ENCODE data around the gene PTPN22.
"Not testable (repeated sequence)": the region's sequence is repeated elsewhere in the genome, so short reads cannot be mapped to it uniquely, and the experiment has no call there.

Gene PTPN22

DNA sequence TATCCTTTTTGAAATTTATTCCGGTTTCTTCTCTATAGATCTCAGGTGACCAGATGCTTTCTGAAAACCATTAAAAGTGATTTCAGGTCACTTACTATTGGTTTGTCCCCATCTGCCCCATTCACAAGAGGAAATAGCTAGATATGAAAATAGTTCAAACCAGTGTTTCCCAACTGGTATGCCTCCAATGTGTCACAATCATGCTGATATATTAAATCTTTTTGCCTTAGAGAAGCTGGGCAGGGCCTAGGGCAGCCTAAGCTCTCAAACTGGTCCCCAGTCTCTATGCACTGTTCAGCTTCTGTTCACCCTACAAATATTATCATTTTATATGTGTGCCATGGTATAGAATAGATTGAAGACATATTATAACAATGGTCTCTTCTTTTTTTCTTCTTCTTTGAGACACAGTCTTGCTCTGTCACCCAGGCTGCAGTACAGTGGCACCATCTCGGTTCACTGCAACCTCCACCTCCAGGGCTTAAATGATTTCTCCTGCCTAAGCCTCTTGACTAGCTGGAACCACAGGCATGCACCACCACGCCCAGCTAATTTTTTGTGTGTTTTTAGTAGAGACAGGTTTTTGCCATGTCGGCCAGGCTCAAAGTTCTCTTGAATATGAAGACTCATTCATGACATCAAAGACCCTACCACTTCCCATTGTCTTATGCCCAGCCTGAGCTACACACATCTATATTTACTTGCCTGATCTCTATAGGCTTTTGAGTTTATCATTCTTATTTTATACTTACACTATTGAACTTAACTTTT is 15.7 kb downstream of the PTPN22 start:
- DNase-seq (ENCODE audit: extremely low spot score, insufficient read length, low read depth) (no peak), FAIRE-seq (no peak)

DNA sequence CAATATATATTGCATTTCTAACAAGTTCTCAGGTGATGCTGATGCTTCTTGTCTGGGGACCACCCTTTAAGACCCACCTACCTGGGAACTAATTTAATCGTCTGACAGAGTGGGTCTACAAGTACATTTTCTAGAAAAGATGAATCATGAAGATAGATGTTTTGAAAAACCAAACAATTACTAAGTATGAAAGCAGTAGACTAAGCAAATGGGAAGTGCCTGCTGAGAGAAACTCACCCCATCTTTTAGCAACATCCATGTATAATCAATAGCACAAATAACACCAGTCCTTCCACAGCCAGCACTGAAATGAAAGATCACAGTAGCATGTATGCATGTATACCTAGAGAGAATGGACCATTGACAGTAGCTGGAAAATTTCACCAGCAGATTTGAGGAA is 17.3 kb downstream of the PTPN22 start:
- no peak for FAIRE-seq
- no peak for DNase-seq (ENCODE audit: extremely low spot score, insufficient read length, low read depth)

DNA sequence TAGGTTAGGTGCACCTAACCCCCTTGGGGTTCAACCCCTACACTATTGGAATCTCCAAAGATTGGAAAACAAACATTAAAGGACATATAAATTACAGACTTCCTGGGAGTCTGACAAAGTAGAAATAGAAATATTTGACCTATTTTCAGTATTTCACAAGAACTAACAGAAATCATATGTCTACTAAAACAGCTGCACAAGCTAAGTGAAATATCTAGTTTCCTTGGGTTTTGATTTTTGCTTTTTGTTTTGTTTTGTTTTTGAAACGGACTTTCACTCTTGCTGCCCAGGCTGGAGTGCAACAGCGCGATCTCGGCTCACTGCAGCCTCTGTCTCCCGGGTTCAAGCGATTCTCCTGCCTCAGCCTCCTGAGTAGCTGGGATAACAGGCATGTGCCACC is 18.8 kb downstream of the PTPN22 start:
- not testable (repeated sequence) for FAIRE-seq; DNase-seq (ENCODE audit: extremely low spot score, insufficient read length, low read depth)

DNA sequence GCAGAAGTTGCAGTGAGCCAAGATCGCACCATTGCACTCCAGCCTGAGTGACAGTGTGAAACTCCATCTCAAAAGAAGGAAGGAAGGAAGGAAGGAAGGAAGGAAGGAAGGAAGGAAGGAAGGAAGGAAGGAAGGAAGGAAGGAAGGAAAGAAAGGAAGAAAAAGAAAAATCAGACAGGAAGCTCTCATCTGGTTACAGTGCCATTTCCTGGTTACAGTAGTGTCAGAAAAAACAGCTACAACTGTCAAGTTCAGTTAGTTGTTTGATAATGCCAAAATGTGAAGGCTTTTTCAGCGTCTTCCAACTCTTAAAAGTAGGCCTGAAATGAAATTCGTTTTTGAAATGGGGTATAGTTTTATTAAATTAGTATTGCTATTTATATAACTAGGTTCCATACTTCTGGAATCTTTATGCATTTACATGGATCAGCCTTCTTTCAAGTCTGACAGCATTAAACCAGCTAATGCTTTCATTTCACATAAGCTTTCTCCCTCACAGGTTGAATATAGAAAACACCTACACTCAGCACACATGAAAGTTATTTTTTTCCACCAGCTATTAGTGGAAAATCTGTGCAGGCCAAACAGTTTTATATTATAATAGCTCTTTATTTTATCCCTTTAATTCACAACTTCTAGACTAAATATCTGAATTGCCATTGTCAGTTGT is 21.2 kb downstream of the PTPN22 start:
- FAIRE-seq = no peak
- DNase-seq (ENCODE audit: extremely low spot score, insufficient read length, low read depth) = no peak

DNA sequence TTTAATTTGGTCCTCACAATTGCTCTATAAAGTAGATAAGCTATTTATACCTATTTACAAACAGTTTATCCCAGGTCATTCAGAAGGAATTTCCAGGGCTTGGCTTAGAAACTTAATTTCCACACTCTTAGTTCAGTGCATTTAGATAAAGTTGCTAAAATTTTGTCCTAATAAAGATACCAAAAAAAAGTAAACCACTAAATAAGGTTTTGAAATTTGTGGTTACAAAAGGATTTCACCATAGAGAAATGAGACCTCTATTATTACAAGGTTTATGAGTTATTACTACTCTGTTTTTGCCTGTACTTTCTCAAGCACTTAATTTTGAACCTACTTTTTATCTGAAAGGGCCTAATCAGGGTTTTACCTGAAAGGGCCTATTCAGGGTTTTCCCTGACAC is 22.4 kb downstream of the PTPN22 start:
- DNase-seq (ENCODE audit: extremely low spot score, insufficient read length, low read depth) (no peak), FAIRE-seq (no peak)

DNA sequence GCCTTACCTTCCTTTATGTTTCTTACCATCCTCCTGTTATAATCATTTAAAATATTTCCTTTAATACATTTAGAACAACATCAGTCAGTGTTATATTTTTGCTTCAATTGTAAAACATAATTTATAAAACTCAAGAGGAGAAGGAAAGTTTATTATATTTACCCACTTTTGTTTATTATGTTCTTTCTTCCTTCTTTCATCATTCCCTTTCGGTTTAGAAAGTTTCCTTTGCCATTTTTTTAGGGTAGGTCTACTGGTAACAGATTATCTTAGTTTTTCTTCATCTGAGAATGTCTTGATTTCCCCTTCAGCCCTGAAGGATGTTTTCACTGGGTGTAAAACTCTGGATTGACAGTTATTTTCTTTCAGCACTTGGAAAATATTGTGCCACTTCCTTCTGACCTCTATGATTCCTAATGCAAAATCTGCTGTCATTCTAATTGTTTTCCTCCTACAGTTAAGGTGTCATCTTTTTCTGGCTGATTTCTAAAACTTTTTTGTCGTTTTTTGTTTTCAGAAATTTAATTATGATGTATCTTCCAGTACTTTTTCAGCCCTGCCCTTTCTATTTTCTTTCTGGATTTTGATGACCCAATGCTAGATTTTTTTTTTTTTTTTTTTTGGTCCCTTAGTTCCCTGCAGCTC is 25.0 kb downstream of the PTPN22 start:
- FAIRE-seq = no peak

DNA sequence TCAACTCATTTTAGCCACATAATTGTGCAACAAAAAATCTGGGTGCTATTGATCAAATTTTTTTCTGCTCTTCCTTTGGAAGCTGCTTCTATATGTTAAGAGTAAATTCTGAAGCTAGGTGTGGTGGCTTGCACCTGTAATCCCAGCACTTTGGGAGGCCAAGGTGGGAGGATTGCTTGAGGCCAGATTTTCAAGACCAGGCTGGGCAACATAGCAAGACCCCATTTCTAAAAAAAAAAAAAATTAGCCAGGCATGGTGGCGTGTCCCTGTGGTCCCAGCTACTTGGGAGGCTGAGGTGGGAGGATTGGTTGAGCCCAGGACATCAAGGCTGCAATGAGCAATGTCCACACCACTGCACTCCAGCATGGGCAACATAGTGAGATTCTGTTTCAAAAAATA is 35.0 kb downstream of the PTPN22 start:
- FAIRE-seq (no peak), DNase-seq (ENCODE audit: extremely low spot score, insufficient read length, low read depth) (no peak)

More for the DNA sequence above, 25.0 kb downstream of the PTPN22 start:
- DNase-seq (ENCODE audit: extremely low spot score, insufficient read length, low read depth) = no peak

DNA sequence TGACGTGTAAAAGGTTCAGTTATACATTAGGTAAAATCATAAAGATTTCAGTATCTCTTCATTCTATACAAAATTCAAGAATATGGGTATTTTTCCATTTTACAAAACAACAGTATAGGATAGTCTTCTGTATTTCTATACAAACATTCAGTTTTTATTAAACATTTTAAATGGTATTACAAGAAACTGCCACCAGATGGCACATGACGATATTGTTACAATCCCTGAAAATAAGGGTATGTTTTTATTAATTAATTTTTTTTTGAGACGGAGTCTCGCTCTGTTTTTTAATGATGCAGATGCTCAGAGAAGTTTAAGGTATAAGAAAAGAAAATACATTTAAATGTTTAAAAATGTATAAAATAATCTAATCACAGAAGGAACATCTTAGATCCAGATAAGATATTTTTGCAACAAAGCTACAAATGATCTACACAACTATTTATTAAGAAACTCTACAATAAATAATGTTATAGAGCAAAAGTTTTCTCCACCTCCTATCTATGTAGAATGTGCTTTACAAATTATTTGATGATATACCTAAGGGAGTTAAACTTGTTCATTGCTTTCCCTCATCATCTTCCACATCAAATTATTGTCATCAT is 35.7 kb downstream of the PTPN22 start:
- FAIRE-seq = peak; percentile 15
- DNase-seq (ENCODE audit: extremely low spot score, insufficient read length, low read depth) = peak; percentile 20

DNA sequence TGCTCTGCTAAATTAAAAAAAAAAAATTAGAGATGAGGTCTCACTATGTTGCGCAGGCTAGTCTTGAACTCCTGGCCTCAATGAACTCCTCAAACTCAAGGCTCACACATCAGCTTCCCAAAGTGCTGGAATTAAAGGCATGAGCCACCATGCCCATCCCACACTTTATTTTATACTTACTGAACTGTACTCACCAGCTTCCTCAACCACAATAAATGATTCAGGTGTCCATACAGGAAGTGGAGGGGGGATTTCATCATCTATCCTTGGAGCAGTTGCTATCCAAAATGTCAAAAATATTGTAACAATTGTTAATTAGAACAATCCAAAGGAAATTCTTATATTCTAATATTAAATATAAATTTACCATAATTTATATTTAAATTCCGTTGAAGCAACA is 36.8 kb downstream of the PTPN22 start:
- DNase-seq (ENCODE audit: extremely low spot score, insufficient read length, low read depth) (no peak), FAIRE-seq (no peak)

DNA sequence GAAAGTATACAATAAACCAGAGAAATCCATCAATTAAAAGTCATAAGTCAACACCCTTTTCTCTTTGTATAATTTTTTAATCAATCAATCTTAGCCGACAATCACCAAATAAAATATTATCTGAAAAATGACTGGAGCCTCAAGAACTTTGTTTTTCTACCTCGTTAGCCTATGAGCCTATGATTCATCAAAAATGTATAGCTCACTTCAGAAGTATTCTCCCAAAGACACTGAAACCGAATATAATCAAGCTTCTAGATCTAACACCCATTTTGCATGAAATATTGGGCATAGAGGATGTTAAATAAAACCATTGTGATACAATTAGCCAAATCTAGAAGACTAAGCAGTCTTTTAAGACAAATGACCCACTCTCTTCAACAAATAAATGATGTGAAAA is 41.5 kb downstream of the PTPN22 start:
- FAIRE-seq = no peak
- no peak for DNase-seq (ENCODE audit: extremely low spot score, insufficient read length, low read depth)

DNA sequence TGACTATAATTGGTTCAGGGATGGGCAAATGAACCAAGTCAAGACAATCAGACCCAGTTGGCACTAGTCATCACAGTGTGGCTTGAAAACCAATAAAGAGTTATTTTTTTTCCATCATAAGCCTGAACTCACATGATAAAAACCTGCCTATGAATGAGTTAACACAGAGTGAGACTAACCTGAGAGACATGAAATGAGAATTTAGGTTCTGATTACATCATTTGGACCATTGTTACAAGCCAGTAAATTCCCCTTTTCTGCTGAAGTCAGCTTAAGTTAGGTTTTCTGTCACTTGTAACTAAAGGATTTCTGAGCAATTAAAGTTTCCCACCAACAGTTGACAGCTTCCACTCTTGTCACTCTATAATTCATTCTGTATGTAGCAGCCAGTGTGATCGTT is 49.6 kb downstream of the PTPN22 start:
- DNase-seq (ENCODE audit: extremely low spot score, insufficient read length, low read depth) (no peak), FAIRE-seq (no peak)

DNA sequence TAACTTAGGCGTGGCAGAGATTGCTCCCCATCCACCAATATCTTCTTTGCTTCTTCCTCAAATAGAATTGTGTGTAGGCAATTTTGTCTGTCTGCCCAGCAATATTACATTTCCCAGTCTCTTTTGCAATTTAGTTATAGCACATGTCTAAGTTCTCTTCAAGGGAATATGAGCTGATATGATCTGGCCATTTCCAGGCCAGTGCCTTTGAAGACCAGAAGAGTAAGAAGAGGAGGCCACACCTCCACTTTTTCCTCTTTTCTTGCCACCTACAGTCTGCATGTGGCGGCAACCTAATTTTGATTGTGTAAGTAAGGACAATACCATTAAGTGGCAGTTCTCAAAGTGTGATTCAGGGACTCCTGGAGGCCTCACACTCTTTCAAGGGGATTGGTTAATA is 52.9 kb downstream of the PTPN22 start:
- FAIRE-seq = no peak
- DNase-seq (ENCODE audit: extremely low spot score, insufficient read length, low read depth) = no peak

DNA sequence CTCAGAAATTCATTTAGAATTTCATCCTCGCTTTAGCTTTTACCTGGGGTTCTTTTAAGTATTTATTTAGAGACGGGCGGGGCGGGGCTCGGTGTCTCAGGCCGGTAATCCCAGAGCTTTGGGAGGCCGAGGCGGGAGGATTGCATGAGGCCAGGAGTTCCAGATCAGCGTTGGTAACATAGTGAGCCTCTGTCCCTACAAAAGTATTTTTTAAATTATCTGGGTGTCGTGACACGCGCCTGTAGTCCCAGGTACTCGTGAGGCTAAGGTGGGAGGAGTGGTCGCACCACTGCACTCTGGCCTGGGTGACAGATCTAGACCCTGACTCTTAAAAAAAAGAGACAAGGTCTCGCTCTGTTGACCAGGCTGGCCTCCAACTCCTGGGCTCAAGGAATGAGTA is 58.3 kb downstream of the PTPN22 start:
- no peak for DNase-seq (ENCODE audit: extremely low spot score, insufficient read length, low read depth)
- FAIRE-seq = no peak

DNA sequence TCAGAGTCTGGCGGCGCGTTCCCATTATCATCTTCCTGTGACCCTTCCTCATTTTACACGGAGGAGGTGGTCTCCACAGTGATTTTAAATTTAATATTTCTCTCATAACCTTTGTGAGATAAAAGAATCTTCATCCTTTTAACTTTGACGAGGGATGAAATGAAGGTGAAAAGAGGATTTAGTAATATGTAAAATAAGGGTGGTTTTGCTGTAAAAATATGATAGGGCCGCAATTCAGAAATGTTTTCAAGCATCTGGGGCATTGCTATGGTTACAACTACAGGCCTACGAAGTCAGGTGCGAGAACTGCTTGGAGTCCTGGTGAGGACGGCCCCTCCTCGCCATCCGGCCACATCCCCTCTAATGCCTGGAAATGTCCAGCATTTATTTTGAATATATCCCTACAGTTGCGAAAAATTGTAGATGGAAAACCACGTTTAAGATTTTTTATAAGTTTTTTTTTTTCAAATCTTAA is 58.8 kb downstream of the PTPN22 start:
- no peak for DNase-seq (ENCODE audit: extremely low spot score, insufficient read length, low read depth)
- FAIRE-seq = no peak

DNA sequence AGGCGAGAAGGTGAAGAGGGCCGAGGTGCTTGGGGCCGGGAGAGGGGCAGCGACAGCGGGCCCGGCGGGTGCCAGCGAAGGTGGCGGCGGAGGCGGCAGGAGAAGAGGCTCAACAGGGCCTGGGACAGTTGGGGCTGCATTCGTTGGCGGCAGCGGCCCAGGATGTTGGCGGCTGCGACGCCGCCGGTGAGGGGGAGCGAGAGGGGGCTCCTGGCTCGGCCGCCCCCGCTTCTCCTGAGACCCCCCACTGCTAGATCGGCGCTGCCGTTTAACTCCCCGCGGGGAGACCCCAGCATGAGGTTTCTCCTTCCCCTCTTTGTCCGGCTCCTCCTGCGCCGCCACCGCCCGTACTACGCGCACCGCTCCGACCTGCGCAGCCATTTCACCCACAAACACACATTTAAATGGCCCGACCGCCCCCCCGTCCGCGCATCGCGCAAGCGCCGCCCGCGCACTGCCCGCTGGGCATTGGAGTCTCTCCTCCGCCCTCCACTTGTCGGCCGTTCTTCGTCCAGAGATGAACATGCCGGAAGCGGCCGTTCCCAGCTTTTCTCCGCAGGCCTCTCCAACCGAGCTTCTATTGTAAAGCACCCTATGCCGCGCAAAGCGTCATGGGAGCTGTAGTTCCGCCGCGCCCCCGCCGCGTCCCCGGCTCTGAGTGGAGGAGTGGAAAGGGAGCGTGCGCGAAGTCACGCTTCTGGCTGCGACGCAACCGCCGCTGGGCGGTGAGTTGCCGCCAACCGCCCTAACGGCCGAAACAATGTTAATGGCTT is 59.4 kb downstream of the PTPN22 start, which contains the start of gene RSBN1:
Gene RSBN1 (minus strand): TSS at position 589 of the 773 bp plus-strand sequence. CDS start 64 bp downstream, at position 525.
- FAIRE-seq = peak; percentile 96

DNA sequence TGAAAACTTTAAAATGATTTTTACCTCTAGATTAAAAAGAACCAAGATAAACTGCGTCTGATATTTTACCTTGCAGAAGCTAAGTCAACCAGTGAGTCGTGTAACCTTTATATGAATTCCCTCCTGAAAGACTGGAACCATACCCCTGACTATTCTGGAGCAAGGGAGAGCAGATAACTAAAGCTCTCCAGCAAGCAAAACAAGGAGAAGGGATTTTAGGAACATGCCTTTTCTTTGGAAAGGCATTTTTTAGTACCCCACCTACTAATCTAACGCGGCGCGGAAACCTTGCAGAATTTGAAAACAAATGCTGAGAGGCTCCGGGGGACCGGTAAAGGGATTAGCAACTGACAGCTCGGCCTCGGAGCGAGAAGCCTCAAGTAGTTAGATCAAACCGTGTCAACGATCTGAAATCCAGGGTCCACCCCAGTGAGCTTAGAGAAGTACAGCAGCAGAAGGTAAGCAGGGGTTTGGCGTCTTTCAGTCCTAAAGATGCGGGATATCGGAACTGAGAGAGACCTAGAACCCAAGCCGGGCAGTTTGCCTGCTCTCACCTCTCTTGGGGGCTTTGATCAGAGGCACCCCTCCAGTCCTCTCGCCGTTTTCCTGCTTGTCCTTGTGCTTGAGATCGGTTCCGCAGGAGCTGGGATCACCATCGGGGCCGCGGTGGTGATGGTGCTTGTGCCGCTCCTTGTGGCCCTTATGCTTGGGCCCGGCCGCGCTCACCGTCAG is 60.2 kb downstream of the PTPN22 start:
- no peak for FAIRE-seq
- no peak for DNase-seq (ENCODE audit: extremely low spot score, insufficient read length, low read depth)

More for the DNA sequence above, 59.4 kb downstream of the PTPN22 start, which contains the start of gene RSBN1:
- DNase-seq (ENCODE audit: extremely low spot score, insufficient read length, low read depth) = peak; percentile 88

DNA sequence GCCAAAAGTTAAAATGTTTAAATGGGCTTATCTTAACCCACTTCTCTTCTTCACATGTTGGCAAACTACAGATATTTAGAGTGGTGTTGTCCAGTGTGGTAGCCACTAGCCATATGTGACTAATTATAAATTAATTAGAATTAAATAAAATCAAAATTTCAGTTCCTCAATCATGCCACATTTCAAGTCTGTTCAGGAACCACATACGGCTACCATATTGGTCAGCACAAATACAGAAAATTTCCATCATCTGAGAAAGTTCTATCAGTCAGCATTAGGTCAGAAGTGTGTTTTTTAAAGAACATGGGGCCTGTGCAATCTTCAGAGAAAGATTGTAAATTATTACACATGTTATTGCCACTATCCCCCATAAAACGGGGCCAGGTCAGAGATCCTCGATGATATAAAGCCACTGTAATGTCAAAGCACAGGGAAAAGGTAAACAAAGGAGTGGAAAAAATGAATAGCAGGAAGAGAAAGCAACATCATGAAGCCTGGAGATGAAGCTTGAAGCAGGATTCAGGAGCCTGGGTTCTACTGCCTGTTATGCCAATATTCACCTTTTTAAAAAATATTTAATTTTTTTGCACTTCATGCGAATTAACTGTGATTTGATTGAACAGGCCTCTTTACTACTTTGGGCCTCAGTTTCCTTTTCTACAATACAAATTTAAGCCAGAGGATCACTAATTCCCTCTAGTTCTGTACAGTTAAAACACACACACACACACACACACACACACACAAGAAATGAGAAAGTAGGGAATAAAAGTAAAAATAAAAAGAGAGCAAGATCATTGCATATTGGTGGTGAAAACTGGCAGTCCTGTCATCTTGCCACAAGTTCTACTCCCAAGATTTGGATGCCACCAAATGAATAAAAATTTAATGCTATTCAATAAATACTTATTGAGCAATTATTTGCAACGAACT is 61.6 kb downstream of the PTPN22 start:
- no peak for FAIRE-seq

More for the DNA sequence above, 61.6 kb downstream of the PTPN22 start:
- no peak for DNase-seq (ENCODE audit: extremely low spot score, insufficient read length, low read depth)

Measured in GM18507 (cell line).